Measurements from ENCODE around the gene NOS1AP. TPM values are rescaled to one million over a fixed set of nuclear protein-coding genes. Genes with fewer than 3 reads are reported as not detected.
A peak's percentile ranks its signal among the peaks of the same experiment; 100 is the strongest.
"Not testable (repeated sequence)": the region's sequence is repeated elsewhere in the genome, so short reads cannot be mapped to it uniquely, and the experiment has no call there.

Gene NOS1AP
- total RNA-seq, 2 experiments from 2014 or later = not detected

DNA sequence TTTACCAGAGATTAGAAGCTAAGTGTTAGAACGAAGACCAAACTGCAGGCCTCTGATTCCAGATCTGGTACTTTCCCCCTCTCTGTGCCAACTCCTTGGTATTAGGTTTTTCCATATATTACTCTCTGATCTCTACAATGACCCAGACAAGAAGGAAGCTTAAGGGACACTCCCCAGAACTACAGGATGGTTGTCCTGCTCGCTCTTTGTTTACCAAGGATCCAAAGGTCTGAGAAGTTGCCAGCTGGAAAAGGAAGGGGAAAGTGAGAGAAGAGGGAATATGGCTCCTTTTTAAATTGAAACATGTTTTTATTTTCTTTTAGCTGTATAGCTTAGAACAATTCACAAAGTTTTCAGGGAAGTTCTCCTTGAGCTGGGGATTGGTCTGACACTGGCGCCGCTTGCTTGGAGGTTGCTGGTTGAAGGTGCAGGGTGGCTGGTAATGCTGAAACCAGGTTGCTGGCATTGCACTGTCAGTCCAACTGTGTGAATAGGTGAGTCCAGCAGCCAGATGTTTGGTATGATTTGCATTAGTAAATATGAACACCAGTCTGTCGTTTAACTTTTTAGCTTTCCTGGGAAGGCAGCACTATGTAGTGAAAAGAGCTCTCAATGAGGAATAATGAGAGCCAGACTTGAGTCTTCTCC is 89.3 kb downstream of the NOS1AP start:
- Mint-ChIP-seq H3K9me3 (ENCODE audit: low read depth) (no peaks in the 10 kb centered on the region), H3K27ac (no peak overlapping the region), H3K4me3 (no peak overlapping the region), H3K4me1 (no peaks in the 10 kb centered on the region), H3K36me3 (no peaks in the 10 kb centered on the region), H3K27me3 (peaks cover 21% of the 10 kb centered on the region)
- no peak for DNase-seq
- CTCF ChIA-PET = no interaction called here
- no peak for ATAC-seq

DNA sequence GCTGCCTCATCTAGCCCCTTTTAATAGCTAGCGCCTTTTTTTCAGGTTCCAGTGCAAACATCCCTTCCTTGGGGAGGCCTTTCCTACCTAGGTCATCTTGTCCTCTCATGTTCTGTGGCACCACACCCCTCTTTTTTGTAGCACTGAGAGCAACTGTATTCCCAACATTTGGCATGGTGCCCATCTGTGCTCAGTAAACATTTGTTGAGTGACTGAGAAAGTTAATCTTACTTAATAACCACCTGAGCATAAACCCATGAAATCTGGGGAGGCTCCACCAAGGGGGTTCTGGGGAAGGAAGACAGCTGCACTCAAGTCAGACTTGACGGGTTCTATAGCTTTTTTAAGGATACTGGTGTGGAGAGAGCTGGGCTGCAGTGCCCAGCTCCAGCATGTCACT is 90.0 kb downstream of the NOS1AP start:
- no peak overlapping the region for H3K27ac Mint-ChIP-seq
- H3K9me3 Mint-ChIP-seq (ENCODE audit: low read depth) = no peaks in the 10 kb centered on the region
- H3K27me3 Mint-ChIP-seq = peaks cover 24% of the 10 kb centered on the region
- H3K4me1 Mint-ChIP-seq = no peaks in the 10 kb centered on the region
- CTCF ChIA-PET = no interaction called here
- ATAC-seq (no peak), DNase-seq (no peak)
- no peak overlapping the region for H3K4me3 Mint-ChIP-seq
- no peaks in the 10 kb centered on the region for H3K36me3 Mint-ChIP-seq

DNA sequence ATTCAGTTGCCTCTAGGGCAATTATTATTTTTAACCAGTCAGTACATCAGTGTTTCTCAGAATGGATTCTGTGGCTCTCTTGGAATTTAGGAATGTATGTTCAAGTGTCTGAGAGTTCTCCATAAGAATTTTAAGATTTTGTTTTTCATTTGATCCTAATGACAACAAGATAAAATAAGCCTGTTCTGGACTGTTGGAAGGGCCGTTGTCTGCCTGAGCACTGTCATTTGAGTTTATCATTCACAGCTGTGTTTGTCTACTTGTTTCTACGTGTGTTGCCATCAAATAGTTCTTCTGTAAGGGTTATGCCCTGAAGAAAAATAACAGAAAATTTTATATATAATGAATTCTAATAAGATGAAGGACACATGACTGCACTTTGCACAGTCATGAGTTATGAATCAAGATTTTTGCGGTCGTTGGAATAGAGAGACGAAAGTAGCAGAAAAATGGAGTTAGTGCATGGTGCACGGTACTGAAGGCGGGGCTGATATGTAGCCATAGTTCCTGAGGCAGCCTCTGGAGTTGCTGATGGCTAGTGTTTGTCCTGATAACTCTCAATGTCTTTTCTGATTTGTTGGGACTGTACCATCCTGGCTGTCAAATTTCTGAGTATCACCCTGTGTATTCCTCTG is 92.5 kb downstream of the NOS1AP start:
- Mint-ChIP-seq H3K4me3 (no peak overlapping the region), H3K36me3 (no peaks in the 10 kb centered on the region), H3K27me3 (peaks cover 31% of the 10 kb centered on the region), H3K27ac (no peak overlapping the region), H3K9me3 (ENCODE audit: low read depth) (no peaks in the 10 kb centered on the region), H3K4me1 (no peaks in the 10 kb centered on the region)
- DNase-seq = no peak
- CTCF ChIA-PET = no interaction called here
- ATAC-seq = no peak

DNA sequence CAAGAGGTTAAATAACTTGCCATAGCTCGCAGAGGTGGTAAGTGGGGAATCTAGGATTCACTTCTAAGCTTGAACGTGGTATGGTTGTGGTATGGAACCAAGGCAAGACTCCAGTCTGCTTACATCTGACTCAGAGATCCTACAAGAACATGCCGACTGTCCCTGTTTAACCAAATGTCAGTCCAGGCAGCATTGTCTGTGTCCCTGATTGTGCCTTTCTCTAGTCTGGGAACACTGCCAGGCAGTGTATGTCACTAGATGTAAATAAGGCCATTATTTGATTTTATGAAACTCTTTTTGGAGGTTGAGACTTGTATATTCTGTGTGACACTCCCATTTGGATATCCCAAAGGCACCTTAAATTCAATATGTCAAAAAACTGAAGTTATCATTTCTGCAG is 96.0 kb downstream of the NOS1AP start:
- CTCF ChIA-PET = no interaction called here
- Mint-ChIP-seq H3K27ac (no peak overlapping the region), H3K4me1 (no peaks in the 10 kb centered on the region), H3K36me3 (no peaks in the 10 kb centered on the region), H3K27me3 (peaks cover 30% of the 10 kb centered on the region), H3K9me3 (ENCODE audit: low read depth) (no peaks in the 10 kb centered on the region), H3K4me3 (no peak overlapping the region)
- ATAC-seq = no peak
- DNase-seq = no peak

DNA sequence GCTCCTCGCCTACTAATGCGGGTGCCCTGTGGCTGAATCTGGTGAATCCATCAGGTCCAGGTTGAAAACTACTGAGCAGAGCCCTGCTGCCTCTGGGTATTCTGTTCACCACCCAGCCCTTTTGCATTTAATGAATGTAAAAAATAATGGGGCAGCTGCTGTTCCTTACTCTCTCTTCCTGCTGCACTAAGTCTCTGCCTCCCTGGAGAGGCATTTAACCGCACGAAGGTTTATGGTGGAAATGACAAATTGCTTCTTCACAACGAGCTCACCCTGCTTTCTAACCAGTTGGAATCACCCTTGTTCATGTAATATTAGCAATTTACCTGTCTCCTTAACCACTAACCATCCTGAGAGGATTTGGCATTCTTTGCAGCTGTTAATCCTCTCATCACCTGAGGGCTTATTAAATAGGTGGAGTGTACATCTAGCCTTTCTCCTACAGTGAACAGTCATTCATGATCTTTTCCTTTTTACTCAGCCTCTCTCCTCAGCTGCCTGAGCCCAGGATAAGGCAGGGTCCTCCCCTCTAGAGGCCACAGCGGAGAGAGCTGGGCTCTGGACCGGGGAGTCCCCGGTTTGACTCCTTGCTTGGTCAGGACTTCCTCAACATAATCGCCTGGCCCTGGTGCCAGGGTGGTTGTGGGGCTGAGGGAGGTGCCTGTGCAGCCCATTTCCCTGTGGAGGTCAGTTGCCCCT is 97.6 kb downstream of the NOS1AP start:
- H3K4me1 Mint-ChIP-seq = no peaks in the 10 kb centered on the region
- DNase-seq = no peak
- H3K4me3 Mint-ChIP-seq = no peak overlapping the region
- H3K36me3 Mint-ChIP-seq = no peaks in the 10 kb centered on the region
- no peak overlapping the region for H3K27ac Mint-ChIP-seq
- ATAC-seq = no peak
- H3K27me3 Mint-ChIP-seq = peaks cover 26% of the 10 kb centered on the region
- CTCF ChIA-PET = no interaction called here
- no peaks in the 10 kb centered on the region for H3K9me3 Mint-ChIP-seq (ENCODE audit: low read depth)

DNA sequence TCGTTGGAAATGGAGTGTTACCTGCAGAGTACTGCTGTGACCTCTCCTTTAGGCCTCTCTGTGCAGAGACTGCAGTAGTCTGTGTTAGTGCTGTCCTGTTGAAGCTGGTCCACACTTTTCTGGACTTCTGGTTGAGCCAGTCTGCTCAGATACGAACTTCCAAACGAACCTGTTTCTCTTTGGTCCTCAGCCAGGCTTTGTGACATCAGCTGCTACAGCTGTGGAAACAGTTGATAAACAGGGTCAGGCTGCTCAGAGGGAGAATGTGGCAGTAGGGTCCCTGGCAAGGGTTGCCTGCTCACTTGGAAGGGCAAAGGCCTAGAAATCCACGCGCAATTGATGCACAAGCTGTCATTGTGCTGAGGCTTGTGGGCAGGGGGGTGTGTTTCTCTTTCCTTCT is 98.8 kb downstream of the NOS1AP start:
- H3K4me3 Mint-ChIP-seq = no peak overlapping the region
- no peaks in the 10 kb centered on the region for H3K4me1 Mint-ChIP-seq
- H3K27me3 Mint-ChIP-seq = peaks cover 19% of the 10 kb centered on the region
- no peaks in the 10 kb centered on the region for H3K9me3 Mint-ChIP-seq (ENCODE audit: low read depth)
- CTCF ChIA-PET = no interaction called here
- ATAC-seq (no peak), DNase-seq (peak; percentile 35)
- H3K36me3 Mint-ChIP-seq = no peaks in the 10 kb centered on the region
- no peak overlapping the region for H3K27ac Mint-ChIP-seq

DNA sequence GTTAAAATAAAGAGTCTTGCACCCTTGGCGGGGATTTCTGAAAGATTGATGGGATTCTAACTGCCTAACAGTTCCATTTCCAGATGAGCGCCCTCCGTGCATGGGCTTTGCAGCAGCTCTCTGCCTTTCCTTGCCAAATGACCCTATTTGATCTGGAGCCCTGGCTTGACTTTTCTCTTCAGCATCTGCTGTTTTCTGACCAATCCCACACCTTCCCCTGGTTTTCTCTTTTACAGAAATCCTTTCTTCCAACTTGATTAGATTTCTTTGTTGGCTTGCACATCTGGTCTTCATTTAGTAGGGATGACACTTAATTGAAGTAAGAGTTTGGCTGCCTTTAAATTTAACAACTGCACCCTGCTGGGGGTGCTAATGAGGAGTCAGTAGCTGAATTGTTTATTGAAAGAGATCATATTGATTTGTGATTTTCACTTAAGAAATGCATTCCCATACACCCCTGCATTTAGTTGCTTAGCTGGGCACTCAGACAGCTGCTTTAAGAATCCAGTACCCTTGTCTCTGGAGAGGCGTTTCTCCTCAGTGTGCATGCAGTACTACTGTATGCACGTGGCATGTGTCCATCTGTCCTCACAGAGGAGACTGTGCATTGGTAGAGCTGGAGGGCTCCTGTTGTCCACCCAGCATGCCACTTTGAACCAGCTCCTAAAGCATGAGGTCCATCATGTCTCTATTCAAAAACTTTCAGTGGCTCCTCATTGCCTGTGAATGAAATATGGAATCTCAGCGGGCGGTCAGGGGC is 99.7 kb downstream of the NOS1AP start:
- Mint-ChIP-seq H3K4me1 (no peaks in the 10 kb centered on the region), H3K27ac (no peak overlapping the region), H3K36me3 (no peaks in the 10 kb centered on the region), H3K4me3 (no peak overlapping the region), H3K27me3 (peaks cover 12% of the 10 kb centered on the region), H3K9me3 (ENCODE audit: low read depth) (no peaks in the 10 kb centered on the region)
- ATAC-seq (no peak), DNase-seq (peak; percentile 18)
- CTCF ChIA-PET = no interaction called here

DNA sequence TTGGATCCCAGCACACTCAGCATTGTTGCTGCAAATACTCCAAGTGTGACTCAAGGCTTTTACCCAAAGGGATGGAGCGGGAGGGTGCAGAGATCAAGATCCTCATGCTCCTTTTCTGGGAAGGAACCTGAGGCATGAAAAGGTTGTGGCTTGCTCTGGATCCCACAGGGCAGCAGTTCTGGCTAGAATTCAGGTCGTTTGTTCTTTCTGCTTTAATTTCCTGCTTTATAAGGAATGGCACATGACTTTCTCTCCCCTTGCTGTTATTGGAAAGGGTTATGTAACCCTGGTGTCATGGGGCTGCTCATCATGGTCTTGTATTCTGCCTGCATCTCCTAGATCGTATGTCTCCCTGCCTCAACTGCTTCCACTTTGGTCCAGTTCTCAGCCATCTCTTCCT is 101.6 kb downstream of the NOS1AP start:
- H3K36me3 Mint-ChIP-seq = no peaks in the 10 kb centered on the region
- H3K4me3 Mint-ChIP-seq = no peak overlapping the region
- DNase-seq (no peak), ATAC-seq (no peak)
- H3K9me3 Mint-ChIP-seq (ENCODE audit: low read depth) = no peaks in the 10 kb centered on the region
- H3K27me3 Mint-ChIP-seq = peaks cover 9% of the 10 kb centered on the region
- CTCF ChIA-PET = no interaction called here
- H3K27ac Mint-ChIP-seq = no peak overlapping the region
- H3K4me1 Mint-ChIP-seq = no peaks in the 10 kb centered on the region

DNA sequence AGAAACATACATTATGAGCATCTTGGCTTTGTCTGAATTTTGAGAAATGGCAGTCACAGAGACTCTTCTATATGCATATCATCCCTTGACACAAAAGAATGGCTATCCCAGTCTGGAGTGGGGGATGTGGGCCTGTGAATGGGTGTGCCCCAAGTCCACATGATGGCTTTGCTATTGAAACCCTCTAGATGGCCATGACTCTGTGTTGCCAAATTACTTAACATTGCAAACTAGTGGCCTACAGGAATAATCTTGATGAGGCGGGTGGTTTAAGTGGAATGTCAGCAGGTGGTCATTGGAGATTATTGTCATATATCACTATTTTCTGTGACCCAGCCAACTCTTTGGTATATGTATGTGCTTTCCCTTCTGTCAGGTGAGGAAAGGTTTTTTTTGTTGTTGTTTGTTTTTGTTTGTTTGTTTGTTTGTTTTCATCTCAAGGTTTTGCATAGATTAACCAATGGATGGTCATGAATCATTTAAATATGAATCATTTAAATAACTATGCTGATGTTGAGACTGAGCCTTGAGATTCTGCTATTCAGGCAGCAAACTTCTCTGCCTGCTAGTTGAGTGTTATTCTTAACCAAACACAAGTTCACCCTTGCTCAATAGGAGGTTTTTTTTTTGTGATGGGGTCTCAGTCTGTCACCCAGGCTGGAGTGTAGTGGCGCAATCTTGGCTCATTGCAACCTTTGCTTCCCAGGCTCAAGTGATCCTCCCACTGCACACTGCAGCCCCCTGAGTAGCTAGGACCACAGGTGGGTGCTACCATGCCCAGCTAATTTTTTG is 103.0 kb downstream of the NOS1AP start:
- Mint-ChIP-seq H3K27ac (no peak overlapping the region), H3K27me3 (peaks cover 5% of the 10 kb centered on the region), H3K4me3 (no peak overlapping the region), H3K4me1 (no peaks in the 10 kb centered on the region), H3K36me3 (no peaks in the 10 kb centered on the region), H3K9me3 (ENCODE audit: low read depth) (no peaks in the 10 kb centered on the region)
- no peak for ATAC-seq
- no peak for DNase-seq
- CTCF ChIA-PET = no interaction called here

DNA sequence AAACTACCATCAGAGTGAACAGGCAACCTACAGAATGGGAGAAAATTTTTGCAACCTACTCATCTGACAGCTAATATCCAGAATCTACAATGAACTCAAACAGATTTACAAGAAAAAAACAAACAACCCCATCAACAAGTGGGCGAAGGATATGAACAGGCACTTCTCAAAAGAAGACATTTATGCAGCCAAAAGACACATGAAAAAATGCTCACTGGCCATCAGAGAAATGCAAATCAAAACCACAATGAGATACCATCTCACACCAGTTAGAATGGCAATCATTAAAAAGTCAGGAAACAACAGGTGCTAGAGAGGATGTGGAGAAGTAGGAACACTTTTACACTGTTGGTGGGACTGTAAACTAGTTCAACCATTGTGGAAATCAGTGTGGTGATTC is 104.1 kb downstream of the NOS1AP start:
- H3K9me3 Mint-ChIP-seq (ENCODE audit: low read depth); ATAC-seq; CTCF ChIA-PET; H3K27ac Mint-ChIP-seq; H3K36me3 Mint-ChIP-seq; H3K27me3 Mint-ChIP-seq; H3K4me1 Mint-ChIP-seq; DNase-seq; H3K4me3 Mint-ChIP-seq: not testable (repeated sequence)

DNA sequence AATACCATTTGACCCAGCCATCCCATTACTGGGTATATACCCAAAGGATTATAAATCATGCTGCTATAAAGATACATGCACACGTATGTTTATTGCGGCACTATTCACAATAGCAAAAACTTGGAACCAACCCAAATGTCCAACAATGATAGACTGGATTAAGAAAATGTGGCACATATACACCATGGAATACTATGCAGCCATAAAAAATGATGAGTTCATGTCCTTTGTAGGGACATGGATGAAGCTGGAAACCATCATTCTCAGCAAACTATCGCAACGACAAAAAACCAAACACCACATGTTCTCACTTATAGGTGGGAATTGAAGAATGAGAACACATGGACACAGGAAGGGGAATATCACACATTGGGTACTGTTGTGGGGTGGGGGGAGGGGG is 104.5 kb downstream of the NOS1AP start:
- H3K9me3 Mint-ChIP-seq (ENCODE audit: low read depth); H3K27me3 Mint-ChIP-seq; H3K36me3 Mint-ChIP-seq; CTCF ChIA-PET; H3K27ac Mint-ChIP-seq; H3K4me1 Mint-ChIP-seq; DNase-seq; H3K4me3 Mint-ChIP-seq; ATAC-seq: not testable (repeated sequence)

DNA sequence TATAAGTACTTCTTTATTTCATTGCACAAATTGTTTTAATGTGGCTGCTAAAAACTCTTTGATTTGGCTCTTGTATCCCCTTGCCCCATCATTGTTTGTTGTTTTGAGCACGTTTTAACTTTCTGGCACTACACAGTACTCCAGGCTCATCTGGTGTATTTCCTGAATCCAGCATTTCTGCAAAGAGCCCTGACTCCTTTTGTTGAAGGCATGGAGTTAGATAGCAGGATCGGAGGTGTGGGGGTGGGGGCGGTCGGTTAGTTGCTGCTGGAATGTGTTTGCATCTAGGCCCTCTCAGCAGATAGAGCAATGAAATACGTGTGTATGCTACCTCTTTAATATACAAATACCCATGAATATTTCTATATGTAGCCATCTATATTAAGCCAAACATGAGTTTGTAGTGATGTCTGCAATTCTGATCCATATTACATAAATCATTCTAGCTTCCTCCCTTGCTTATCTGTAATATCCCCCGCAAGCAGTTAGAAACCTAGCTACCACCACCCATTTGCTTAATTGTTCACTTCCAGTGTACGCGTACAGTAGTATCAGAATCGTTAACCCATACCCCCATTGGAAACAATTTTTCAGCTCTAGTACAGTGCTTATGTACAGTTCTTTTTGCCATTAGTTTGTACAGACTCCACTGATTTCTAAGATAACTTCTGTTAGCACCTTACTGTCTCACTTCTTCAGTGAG is 106.0 kb downstream of the NOS1AP start:
- Mint-ChIP-seq H3K36me3 (no peaks in the 10 kb centered on the region), H3K4me3 (no peak overlapping the region), H3K4me1 (no peaks in the 10 kb centered on the region), H3K27me3 (peaks cover 2% of the 10 kb centered on the region), H3K9me3 (ENCODE audit: low read depth) (no peaks in the 10 kb centered on the region), H3K27ac (no peak overlapping the region)
- CTCF ChIA-PET = no interaction called here
- ATAC-seq (no peak), DNase-seq (no peak)

DNA sequence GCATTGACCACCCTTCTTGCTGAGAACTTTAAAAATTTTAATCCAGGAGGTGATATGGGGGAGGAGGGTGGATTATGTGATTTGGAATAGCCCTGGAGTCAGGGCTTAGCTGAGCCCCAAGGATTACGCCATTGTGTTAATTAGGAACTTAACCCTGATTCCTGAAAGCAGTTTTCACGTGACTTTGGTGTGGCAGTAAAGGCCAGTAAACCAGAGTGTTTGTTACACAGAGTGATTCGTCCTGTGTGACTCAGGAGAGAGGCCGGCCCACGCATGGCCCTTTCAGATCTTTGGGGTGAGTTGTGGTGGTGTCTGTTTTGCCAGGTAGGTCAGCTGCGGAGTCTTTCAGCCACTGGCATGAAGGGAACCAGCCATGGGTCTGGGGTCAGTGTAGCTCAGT is 107.6 kb downstream of the NOS1AP start:
- peaks cover 2% of the 10 kb centered on the region for H3K27me3 Mint-ChIP-seq
- H3K4me1 Mint-ChIP-seq = no peaks in the 10 kb centered on the region
- H3K27ac Mint-ChIP-seq = no peak overlapping the region
- DNase-seq (no peak), ATAC-seq (no peak)
- CTCF ChIA-PET = no interaction called here
- no peaks in the 10 kb centered on the region for H3K9me3 Mint-ChIP-seq (ENCODE audit: low read depth)
- no peak overlapping the region for H3K4me3 Mint-ChIP-seq
- H3K36me3 Mint-ChIP-seq = no peaks in the 10 kb centered on the region

Measured in activated CD8-positive, alpha-beta memory T cell treated with anti-CD3 and anti-CD28 coated beads, Interleukin-2, amount 10 ng/mL, durations not matched to agents 7 days and 5 days (primary cell).